ENCODE results near the gene TIMM23. TPM values are rescaled to one million over a fixed set of nuclear protein-coding genes. Genes with fewer than 3 reads are reported as not detected.

The TIMM23 gene
- total RNA-seq (ENCODE audit: low replicate concordance) = 47.7 and 89.3 TPM in 2 replicates

GRCh38 chr10:45972106-45972812 lies at the start of gene TIMM23:
Gene TIMM23, plus strand, starts transcription at chr10:45972489. Its CDS starts 136 bp downstream, at chr10:45972625.

GRCh38 chr10:46030091-46030937 lies 58.0 kb downstream of the TIMM23 start, which contains the start of gene NCOA4:
Gene NCOA4, minus strand, starts transcription at chr10:46030623. Its CDS starts 13,943 bp downstream, at chr10:46016680.

GRCh38 chr10:46046261-46046660 lies 74.0 kb downstream of the TIMM23 start, which contains the start of gene MSMB:
Gene MSMB, minus strand, starts transcription at chr10:46046269. Its CDS starts 32 bp downstream, at chr10:46046237.

Other genes starting within 250 kb of the TIMM23 start
- 35.6 and 137 TPM in 2 replicates for gene WASHC2C, start 245.2 kb upstream of the TIMM23 start, total RNA-seq (ENCODE audit: low replicate concordance)
- 2.0 and 2.5 TPM in 2 replicates for gene AGAP4, start 125.0 kb upstream of the TIMM23 start, total RNA-seq (ENCODE audit: low replicate concordance)
- 109 and 149 TPM in 2 replicates for gene NCOA4, start 58.1 kb downstream of the TIMM23 start, total RNA-seq (ENCODE audit: low replicate concordance)
- gene MSMB, start 73.8 kb downstream of the TIMM23 start, total RNA-seq (ENCODE audit: low replicate concordance) = not detected in 2 replicates